GM10847 (cell line): ENCODE results near the gene PPM1H.

Experiments used
- POLR2A ChIP-seq: IDR thresholded peaks from 2 replicates; pipeline ENCODE4 v1.6.1; 2011; ENCODE audit not compliant: insufficient read length; ENCODE audit errors: extremely low read depth

PPM1H gene

DNA sequence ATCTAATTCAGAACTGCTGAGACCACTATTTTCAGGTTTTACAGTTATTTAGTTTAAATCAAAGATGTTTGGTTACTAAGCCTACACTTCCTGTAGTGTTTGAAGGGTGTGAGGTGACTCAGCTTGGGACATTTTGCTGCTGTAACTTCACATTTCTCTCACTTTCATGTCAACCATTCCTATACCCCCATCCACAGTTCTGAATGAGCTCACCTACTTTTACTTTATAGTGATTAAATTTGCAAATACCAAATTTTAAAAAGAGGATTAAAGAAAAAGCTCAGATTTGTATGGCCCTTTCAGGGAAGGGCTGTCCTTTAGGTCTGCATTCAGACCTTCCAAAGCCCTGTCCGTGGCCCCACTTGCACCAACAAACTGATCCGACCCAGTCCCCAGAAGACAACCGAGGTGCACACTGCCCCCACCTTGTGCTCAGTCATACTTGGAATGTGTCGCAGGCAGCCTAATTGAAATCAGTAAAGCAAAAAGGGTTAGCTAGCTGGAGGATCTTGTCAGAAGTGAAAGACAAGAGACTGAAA, 294.0 kb downstream of the PPM1H start:
- no peak for TF ChIP-seq POLR2A

DNA sequence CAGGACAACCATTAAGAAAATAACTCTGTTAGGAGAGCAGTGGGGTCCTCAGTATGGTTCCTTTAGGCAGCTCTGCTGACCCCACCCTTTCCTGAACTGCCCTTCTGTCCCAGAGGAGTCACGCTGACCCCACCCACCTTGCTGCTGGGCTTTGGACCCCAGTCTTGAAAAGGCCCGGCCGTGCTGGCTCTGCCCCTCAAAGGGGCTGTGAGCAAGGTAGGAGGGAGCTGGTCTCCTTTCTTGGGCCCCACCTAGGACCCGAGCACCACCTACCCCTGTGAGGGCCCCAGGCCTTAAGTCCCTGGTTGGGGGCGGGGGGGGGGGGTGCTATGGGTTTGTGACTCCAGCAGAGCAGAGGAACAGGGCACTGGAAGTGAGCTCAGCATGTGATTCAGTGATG, 297.3 kb downstream of the PPM1H start:
- TF ChIP-seq POLR2A, result no peak

- no peak for TF ChIP-seq POLR2A
Observed at GRCh38 chr12:62635649-62636048, 299.3 kb downstream of the PPM1H start.

GRCh38 chr12:62632411-62632918, 302.5 kb downstream of the PPM1H start:
- TF ChIP-seq POLR2A, result no peak

- no peak for TF ChIP-seq POLR2A
Observed at GRCh38 chr12:62631471-62632410, 303.2 kb downstream of the PPM1H start.

GRCh38 chr12:62629971-62630739, 304.8 kb downstream of the PPM1H start:
- TF ChIP-seq POLR2A, result no peak

DNA sequence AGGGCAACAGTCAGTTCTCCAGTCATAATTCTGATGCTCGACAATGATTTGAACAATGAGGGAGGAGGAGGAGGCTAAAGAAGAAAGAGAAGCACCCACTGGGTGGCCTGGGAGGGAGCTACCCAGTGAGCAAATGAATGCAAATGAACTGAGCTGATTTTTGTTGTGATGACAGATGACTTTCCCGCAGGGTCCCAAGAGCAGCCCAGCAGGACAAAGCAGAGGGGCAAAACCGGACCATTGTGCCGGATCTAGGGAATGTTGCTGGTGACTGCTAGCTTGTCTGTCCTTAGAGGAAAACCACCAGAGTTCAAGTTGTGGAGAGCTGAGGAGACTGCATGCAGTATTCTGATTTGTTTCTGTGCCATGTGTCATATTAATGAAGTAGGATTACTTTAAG, 305.5 kb downstream of the PPM1H start:
- TF ChIP-seq POLR2A, result no peak

GRCh38 chr12:62627181-62627580, 307.8 kb downstream of the PPM1H start:
- TF ChIP-seq POLR2A, result no peak

GRCh38 chr12:62625228-62625627, 309.7 kb downstream of the PPM1H start:
- no peak for TF ChIP-seq POLR2A

GRCh38 chr12:62622177-62622576, 312.8 kb downstream of the PPM1H start:
- no peak for TF ChIP-seq POLR2A

DNA sequence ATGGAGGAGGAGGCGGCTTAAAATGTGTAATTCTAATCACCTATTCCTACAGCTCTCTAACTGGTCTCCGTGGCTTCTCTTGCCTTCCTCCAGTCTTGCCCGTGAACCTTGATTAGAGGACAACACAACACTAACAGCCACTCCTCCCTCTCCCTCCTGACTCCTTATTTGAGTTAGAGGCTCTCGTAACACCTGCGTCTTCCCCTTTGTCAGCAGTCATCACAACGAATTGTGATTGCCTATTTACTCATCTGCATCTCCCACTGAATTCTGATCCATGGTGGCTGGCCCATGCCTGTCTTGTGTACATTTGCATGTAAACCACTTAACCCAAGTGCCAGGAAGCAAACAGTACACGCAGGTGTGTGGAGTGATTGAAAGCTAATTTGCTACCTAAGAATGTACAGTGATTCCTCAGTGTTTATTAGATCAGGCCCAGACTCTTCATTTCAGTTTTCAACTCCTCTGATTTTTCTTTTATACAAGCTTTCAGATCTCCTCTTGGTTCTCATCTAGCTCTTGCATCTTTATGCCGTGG, 313.8 kb downstream of the PPM1H start:
- TF ChIP-seq POLR2A, result no peak

DNA sequence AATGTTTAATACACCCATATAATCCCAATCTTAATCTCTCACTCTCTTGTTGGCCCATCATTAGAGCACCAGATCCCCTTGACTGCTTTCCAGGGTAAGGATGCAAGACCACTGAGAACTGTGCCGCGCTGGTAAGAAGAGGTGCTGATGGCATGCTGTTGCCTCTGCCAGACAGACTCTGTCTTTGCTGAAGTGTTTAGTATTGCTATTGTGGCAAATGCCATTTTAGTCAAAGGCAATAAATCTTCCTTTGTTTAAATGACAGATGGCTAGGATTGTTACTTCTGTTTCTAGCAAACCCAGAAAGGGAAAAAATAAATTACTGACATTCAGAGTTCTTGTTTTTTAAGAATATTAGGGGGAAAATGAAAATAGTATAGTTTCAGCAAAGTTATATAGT, 316.0 kb downstream of the PPM1H start:
- no peak for TF ChIP-seq POLR2A

DNA sequence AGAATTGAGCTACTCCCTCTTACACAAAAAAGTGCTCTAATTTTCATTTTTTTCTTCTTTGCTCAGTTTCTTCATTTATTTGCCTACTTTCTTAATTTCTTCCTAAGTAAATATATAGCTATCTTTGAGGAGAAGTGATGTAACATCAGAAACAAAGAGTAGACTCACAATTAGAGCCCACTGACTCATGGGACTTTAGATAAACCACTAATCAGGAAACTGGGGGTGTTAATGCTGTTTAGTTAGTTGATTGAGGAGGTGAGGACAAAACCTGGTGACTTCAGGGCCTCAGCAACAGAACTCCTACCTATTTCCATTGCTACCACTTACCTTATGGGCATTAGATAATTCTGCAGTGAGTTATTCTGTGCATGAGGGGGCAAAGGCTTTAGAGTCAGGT, 316.6 kb downstream of the PPM1H start:
- TF ChIP-seq POLR2A, result no peak

- TF ChIP-seq POLR2A, result no peak
Observed at GRCh38 chr12:62613081-62613480, 321.9 kb downstream of the PPM1H start.

DNA sequence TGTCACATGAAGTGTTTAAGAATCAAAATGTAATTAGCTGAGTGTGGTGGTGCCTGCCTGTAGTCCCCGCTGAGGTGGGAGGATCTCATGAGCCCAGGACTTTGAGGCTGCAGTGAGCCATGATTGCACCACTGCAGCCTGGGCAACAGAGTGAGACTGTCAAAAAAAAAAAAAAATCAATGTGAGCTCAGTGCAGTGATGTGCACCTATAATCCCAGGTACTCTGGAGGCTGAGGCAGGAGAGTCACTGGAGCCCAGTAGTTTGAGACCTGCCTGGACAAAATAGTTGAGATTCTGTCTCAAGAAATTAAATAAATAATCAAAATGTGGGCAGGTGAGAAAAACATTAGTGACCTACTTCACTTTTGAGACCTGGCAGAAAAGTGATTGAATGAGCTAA, 328.3 kb downstream of the PPM1H start:
- TF ChIP-seq POLR2A, result no peak
